SK-N-SH (cell line): Measurements from ENCODE around the gene TAB2. TPM values are rescaled to one million over a fixed set of nuclear protein-coding genes. Genes with fewer than 3 reads are reported as not detected.

ENCODE experiments used
- CTCF ChIA-PET: fragments of 300-600, 350-600 bp; formaldehyde crosslinking; extraction: SDS; loops from one replicate; lab custom pipeline; 2021; lab: Yijun Ruan, JAX
- POLR2A ChIA-PET: fragments of 350-600 bp; sonication (Branson Sonifier 250); formaldehyde crosslinking; extraction: SDS; loops from one replicate; lab custom pipeline; 2020; ENCODE audit warnings: antibody characterized with exemption, inconsistent platforms; lab: Yijun Ruan, JAX
- DNase-seq: peaks from one replicate; pipeline ENCODE4 v3.0.0; 2012
- H2AFZ ChIP-seq: fragments of 200-600 bp; sonication (generic); 2 replicates; pipeline ENCODE4 v1.8.1; 2016; ENCODE audit warnings: antibody characterized with exemption, mild to moderate bottlenecking, low read depth
- H3F3A ChIP-seq: fragments of 200-600 bp; sonication (generic); replicated peaks from 2 replicates; pipeline ENCODE3; 2016; ENCODE audit warnings: antibody characterized with exemption, mild to moderate bottlenecking; ENCODE audit not compliant: insufficient read depth
- H3K27ac ChIP-seq, 2 experiments: fragments of 200-500 bp in 1 of 2; fragments of 200-600 bp in 1 of 2; sonication (Bioruptor generic) in 1 of 2; sonication (generic), shearing (Covaris generic) in 1 of 2; 2 replicates each; pipeline versions ENCODE4 v1.5.1 to v1.6.1; 2014 to 2016; ENCODE audit warnings: low read depth in 2 of 2, inconsistent platforms in 1 of 2, low read length in 1 of 2, mild to moderate bottlenecking in 1 of 2, mixed read lengths in 1 of 2
- H3K27me3 ChIP-seq: fragments of 200-600 bp; sonication (generic), shearing (Covaris generic); 2 replicates; pipeline ENCODE4 v1.6.1; 2016; ENCODE audit warnings: mixed run types; ENCODE audit not compliant: insufficient read depth
- H3K36me3 ChIP-seq, 2 experiments: fragments of 200-500 bp in 1 of 2; fragments of 200-600 bp in 1 of 2; sonication (Bioruptor generic) in 1 of 2; sonication (generic) in 1 of 2; replicated peaks in 1 of 2; 2 replicates each; pipeline versions ENCODE3 to v1.5.1; 2014 to 2016; ENCODE audit warnings: low read length in 1 of 2, mild to moderate bottlenecking in 1 of 2; ENCODE audit not compliant: insufficient read depth in 2 of 2, control insufficient read depth in 1 of 2
- H3K4me1 ChIP-seq, 2 experiments: fragments of 200-500 bp in 1 of 2; fragments of 200-600 bp in 1 of 2; sonication (Bioruptor generic) in 1 of 2; sonication (generic), shearing (Covaris generic) in 1 of 2; 2 replicates each; pipeline versions ENCODE4 v1.5.1 to v1.6.1; 2014 to 2016; ENCODE audit warnings: low read depth in 1 of 2, low read length in 1 of 2, mixed run types in 1 of 2; ENCODE audit not compliant: insufficient read depth in 2 of 2, control insufficient read depth in 1 of 2
- H3K4me2 ChIP-seq: fragments of 200-600 bp; sonication (generic), shearing (Covaris generic); 2 replicates; pipeline ENCODE4 v1.6.1; 2017; ENCODE audit warnings: mixed run types
- H3K4me3 ChIP-seq, 2 experiments: fragments of 200-500 bp in 1 of 2; fragments of 200-600 bp in 1 of 2; sonication (Bioruptor generic) in 1 of 2; sonication (generic), shearing (Covaris generic) in 1 of 2; 2 replicates each; pipeline versions ENCODE4 v1.5.1 to v1.8.1; 2014 to 2016; ENCODE audit warnings: low read depth in 2 of 2, inconsistent platforms in 1 of 2, low read length in 1 of 2, mild to moderate bottlenecking in 1 of 2, mixed read lengths in 1 of 2, moderate library complexity in 1 of 2
- H3K79me2 ChIP-seq: fragments of 200-600 bp; sonication (generic); 2 replicates; pipeline ENCODE4 v1.8.1; 2017; ENCODE audit warnings: mild to moderate bottlenecking; ENCODE audit not compliant: insufficient read depth
- H3K9ac ChIP-seq: fragments of 200-600 bp; sonication (generic); 2 replicates; pipeline ENCODE4 v1.6.1; 2017; ENCODE audit warnings: mixed run types
- H3K9me2 ChIP-seq: fragments of 200-600 bp; sonication (generic); 2 replicates; pipeline ENCODE4 v1.6.1; 2017; ENCODE audit warnings: mixed run types
- H3K9me3 ChIP-seq: fragments of 200-600 bp; sonication (generic); 2 replicates; pipeline ENCODE4 v1.6.1; 2017; ENCODE audit warnings: mixed run types, mild to moderate bottlenecking, moderate library complexity
- H4K20me1 ChIP-seq: fragments of 200-600 bp; sonication (generic); 2 replicates; pipeline ENCODE4 v1.6.1; 2017; ENCODE audit warnings: mild to moderate bottlenecking, mixed run types; ENCODE audit not compliant: insufficient read depth
- EP300 ChIP-seq, 2 experiments: IDR thresholded peaks; 2 replicates each; pipeline versions ENCODE4 v1.4.0 to v1.6.1; 2012; ENCODE audit warnings: borderline replicate concordance in 1 of 2, low read depth in 1 of 2, low read length in 1 of 2
- IRF3 ChIP-seq: fragments of 150-350 bp; IDR thresholded peaks from 2 replicates; pipeline ENCODE4 v1.6.1; 2016; ENCODE audit warnings: mild to moderate bottlenecking, low read depth, low read length
- JUND ChIP-seq: IDR thresholded peaks from 2 replicates; pipeline ENCODE4 v1.4.0; 2012
- NFIC ChIP-seq: IDR thresholded peaks from 2 replicates; pipeline ENCODE4 v1.4.0; 2012; ENCODE audit warnings: borderline replicate concordance
- POLR2AphosphoS5 ChIP-seq: IDR thresholded peaks from 2 replicates; pipeline ENCODE4 v1.6.1; 2012; ENCODE audit warnings: low read depth, low read length
- RXRA ChIP-seq: IDR thresholded peaks from 2 replicates; pipeline ENCODE4 v1.4.0; 2012; ENCODE audit warnings: low read depth, mild to moderate bottlenecking, borderline replicate concordance
- SIN3A ChIP-seq: IDR thresholded peaks from 2 replicates; pipeline ENCODE4 v1.6.1; 2012; ENCODE audit warnings: low read depth, mild to moderate bottlenecking, low read length, moderate library complexity, borderline replicate concordance
- TAF1 ChIP-seq: IDR thresholded peaks from 2 replicates; pipeline ENCODE4 v1.6.1; 2012; ENCODE audit warnings: low read depth, mild to moderate bottlenecking, low read length, moderate library complexity, borderline replicate concordance
- TEAD4 ChIP-seq: IDR thresholded peaks from 2 replicates; pipeline ENCODE4 v1.4.0; 2012; ENCODE audit warnings: mild to moderate bottlenecking, borderline replicate concordance; ENCODE audit not compliant: insufficient read depth
- WGBS: methylation state at CpG from one replicate; pipeline ENCODE4 v1.1.6; 2017; ENCODE audit warnings: low lambda C conversion rate; 5-methylcytosine and 5-hydroxymethylcytosine counted together
- polyA plus RNA-seq, 3 experiments: library from polyadenylated mRNA; depleted of rRNA; stranded (reverse); fragments of >200 nt; gene quantifications; 2 replicates each; pipeline ENCODE4 v1.2.3, GENCODE V29; 2012
- TF ChIP-seq, protein P1 (sequence below): fragments of 200-600 bp; sonication (generic); IDR thresholded peaks from 2 replicates; pipeline ENCODE4 v1.6.1; 2017; ENCODE audit warnings: antibody characterized with exemption, mild to moderate bottlenecking, moderate library complexity

The TAB2 gene
- polyA plus RNA-seq, 1 of the 3 experiments (the other 2 are of a cell fraction), result 24.4 TPM

DNA sequence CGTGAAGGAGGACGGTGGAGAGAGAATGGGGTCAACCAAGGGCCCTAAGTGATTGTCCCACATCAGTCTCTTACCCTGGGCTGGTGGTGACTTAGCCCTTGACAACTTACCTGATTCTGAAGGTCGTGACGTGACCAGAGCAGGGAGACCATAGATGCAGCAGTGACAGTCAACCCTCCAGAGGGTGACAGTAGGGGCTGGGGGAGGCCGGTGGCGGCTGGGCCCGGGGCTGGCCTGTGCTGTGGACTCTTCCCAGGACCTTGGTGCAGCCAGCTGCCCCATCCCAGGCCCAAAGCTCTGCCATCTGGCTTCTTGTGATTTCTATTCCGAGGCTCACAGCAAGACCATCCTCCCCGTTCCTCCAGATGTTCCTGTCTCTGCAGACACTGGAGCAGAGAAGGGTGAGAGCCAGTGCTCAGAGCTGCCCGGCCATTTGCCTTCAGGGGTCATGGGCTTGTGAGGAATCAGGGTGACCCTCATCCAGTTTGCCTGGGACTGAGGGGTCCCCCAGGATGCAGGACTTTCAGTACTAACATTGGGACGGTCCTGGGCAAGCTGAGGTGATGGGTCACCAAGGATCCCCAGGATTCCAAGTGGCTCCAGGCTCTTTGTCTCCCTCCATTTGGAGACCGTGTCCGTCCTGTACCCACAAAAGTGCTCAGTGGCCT, 118.5 kb downstream of the TAB2 start:
- Histone ChIP-seq H3K4me2 (no peak overlapping the region), H3K27me3 (no peaks in the 10 kb centered on the region), H3K9me3 (no peaks in the 10 kb centered on the region), H3K27ac (no peak overlapping the region), H3K4me3 (no peak overlapping the region), H2AFZ (no peak overlapping the region), H4K20me1 (no peaks in the 10 kb centered on the region), H3K4me1 (peaks cover 2 to 3% of the 10 kb centered on the region in 2 experiments; a peak in 1 of 4 replicates), H3K79me2 (no peaks in the 10 kb centered on the region), H3F3A (no peaks in the 10 kb centered on the region), H3K36me3 (no peaks in the 10 kb centered on the region), H3K9me2 (no peaks in the 10 kb centered on the region), H3K9ac (no peak overlapping the region)
- WGBS, result 91% methylated on average over 8 of the region's 13 CpGs
- ChIA-PET POLR2A (no interaction called here), CTCF (interaction anchor here (0.9 to 1.7 kb wide), 4 partner anchors 354 to 396 kb away, joined by 3 to 4 read pairs (median 3); no protein-coding TSS in a partner anchor)
- TF ChIP-seq RXRA (no peak), EP300 (IDR thresholded peaks at IDR 0.05; ENCODE audit: borderline replicate concordance in 1 of 2, low read depth in 1 of 2, low read length in 1 of 2) (no peak), NFIC (no peak)
- DNase-seq, result no peak

DNA sequence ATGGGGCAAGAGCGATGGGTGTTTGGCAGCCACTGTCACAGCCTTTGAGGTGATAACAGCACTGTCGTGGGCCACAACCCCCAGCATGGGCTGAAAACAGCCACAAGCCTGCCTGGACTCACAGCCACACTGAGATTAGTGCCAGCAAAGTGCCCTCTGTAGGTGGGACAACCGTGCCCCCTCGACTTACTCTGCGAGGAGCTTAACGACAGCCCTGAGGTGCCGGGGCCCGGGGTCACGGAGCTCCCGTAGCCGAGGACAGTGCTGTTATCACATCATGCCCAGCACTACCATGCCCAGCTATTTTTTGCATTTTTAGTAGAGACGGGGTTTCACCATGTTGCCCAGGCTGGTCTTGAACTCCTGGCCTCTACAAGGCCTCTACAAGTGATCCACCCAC, 119.1 kb downstream of the TAB2 start:
- ChIA-PET POLR2A (no interaction called here), CTCF (interaction anchor here (0.6 to 1.7 kb wide), 4 partner anchors 128 to 397 kb away, joined by 3 to 4 read pairs (median 3); no protein-coding TSS in a partner anchor)
- no peaks in the 10 kb centered on the region for H3K27me3 ChIP-seq
- 93% methylated on average over 6 of the region's 12 CpGs for WGBS
- H3K4me1 ChIP-seq, result peaks cover 2 to 3% of the 10 kb centered on the region in 2 experiments; a peak in 1 of 4 replicates
- H3K36me3 ChIP-seq, result no peaks in the 10 kb centered on the region
- H4K20me1 ChIP-seq, result no peaks in the 10 kb centered on the region
- H3K9me2 ChIP-seq, result no peaks in the 10 kb centered on the region
- H3K9me3 ChIP-seq, result no peaks in the 10 kb centered on the region
- TF ChIP-seq EP300 (IDR thresholded peaks at IDR 0.05; ENCODE audit: borderline replicate concordance in 1 of 2, low read depth in 1 of 2, low read length in 1 of 2) (no peak), IRF3 (no peak), TEAD4 (no peak), POLR2AphosphoS5 (no peak), TAF1 (no peak)
- no peak overlapping the region for H3K9ac ChIP-seq
- H2AFZ ChIP-seq, result no peak overlapping the region
- H3K4me3 ChIP-seq, result no peak overlapping the region
- no peaks in the 10 kb centered on the region for H3F3A ChIP-seq
- no peaks in the 10 kb centered on the region for H3K79me2 ChIP-seq
- H3K27ac ChIP-seq, result no peak overlapping the region
- no peak overlapping the region for H3K4me2 ChIP-seq
- DNase-seq, result no peak

- TF ChIP-seq, protein P1, sequence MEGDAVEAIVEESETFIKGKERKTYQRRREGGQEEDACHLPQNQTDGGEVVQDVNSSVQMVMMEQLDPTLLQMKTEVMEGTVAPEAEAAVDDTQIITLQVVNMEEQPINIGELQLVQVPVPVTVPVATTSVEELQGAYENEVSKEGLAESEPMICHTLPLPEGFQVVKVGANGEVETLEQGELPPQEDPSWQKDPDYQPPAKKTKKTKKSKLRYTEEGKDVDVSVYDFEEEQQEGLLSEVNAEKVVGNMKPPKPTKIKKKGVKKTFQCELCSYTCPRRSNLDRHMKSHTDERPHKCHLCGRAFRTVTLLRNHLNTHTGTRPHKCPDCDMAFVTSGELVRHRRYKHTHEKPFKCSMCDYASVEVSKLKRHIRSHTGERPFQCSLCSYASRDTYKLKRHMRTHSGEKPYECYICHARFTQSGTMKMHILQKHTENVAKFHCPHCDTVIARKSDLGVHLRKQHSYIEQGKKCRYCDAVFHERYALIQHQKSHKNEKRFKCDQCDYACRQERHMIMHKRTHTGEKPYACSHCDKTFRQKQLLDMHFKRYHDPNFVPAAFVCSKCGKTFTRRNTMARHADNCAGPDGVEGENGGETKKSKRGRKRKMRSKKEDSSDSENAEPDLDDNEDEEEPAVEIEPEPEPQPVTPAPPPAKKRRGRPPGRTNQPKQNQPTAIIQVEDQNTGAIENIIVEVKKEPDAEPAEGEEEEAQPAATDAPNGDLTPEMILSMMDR, result no peak
- no peak for TF ChIP-seq JUND
- TF ChIP-seq IRF3, result no peak
- no peak for TF ChIP-seq SIN3A
- no peaks in the 10 kb centered on the region for H3K27me3 ChIP-seq
- CTCF ChIA-PET, result interaction anchor here (0.6 to 1.7 kb wide), 2 partner anchors 128 to 374 kb away, joined by 3 to 4 read pairs; no protein-coding TSS in a partner anchor
- no peak overlapping the region for H2AFZ ChIP-seq
- H3K36me3 ChIP-seq, result no peaks in the 10 kb centered on the region
- 74% methylated on average over 3 of the region's 3 CpGs for WGBS
- H3K4me1 ChIP-seq, result peaks cover under 1 to 3% of the 10 kb centered on the region in 2 experiments; a peak in 1 of 4 replicates
- POLR2A ChIA-PET, result no interaction called here
- no peaks in the 10 kb centered on the region for H3K9me3 ChIP-seq
- H3K4me3 ChIP-seq, result no peak overlapping the region
- no peak overlapping the region for H3K9ac ChIP-seq
- H3K4me2 ChIP-seq, result no peak overlapping the region
- H3F3A ChIP-seq, result no peaks in the 10 kb centered on the region
- H3K79me2 ChIP-seq, result no peaks in the 10 kb centered on the region
- DNase-seq, result no peak
- H3K27ac ChIP-seq, result no peak overlapping the region
- no peaks in the 10 kb centered on the region for H4K20me1 ChIP-seq
- H3K9me2 ChIP-seq, result no peaks in the 10 kb centered on the region
Observed at GRCh38 chr6:149437212-149437611, 119.7 kb downstream of the TAB2 start.
